ENCODE results near the gene USP33.
"Not testable (repeated sequence)": the region's sequence is repeated elsewhere in the genome, so short reads cannot be mapped to it uniquely, and the experiment has no call there.

The USP33 gene

DNA sequence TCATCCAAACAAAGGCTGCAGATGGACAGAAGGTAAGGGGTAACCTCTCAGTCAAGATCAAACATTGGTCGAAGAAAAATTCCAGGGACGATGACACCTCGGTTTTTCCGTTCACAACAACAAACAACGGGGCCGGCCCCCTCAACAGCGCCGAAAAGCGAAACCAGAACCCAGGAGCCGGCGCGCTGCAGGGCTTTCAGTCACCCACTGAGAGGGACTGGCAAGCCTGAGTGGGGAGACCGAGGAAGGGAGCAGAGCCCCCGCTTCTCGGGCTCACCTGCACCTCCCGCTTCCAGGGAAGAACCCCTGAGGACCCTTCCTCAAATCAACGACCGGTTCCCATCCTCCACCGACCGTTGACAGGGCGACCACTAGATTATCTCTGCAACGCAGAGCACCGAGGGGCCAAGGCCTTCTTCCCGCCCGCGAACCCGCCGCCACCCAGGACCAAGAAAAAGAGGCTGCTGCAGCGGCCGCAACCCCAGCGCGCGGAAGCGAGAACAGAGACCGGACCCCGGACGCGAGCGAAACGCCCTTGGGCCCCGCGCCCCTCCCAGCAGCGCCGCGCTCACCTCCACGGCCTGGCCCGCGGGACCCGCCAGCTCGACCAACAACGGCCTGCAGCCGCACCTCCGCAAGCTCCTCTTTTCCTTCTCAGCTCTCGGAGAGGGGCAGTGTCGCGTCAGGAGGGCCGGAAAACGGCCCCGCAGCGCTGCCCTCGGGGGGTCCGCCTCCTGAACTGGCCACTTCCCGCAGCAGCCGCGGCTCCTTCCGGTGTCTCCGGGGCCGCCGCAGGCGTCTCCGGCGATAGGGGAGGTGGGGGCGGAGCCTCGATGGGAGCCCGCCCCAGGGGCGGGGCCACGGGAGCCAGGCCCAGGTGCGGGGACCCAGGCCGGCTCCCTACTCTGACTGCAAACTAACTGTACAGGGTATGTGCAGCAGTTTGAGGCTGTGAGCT lies at the start of gene USP33:
Gene USP33 (minus strand): TSS at position 782 of the 958 bp plus-strand sequence. CDS start 18,155 bp downstream, outside the sequence.
- peak; percentile 90 for DNase-seq

DNA sequence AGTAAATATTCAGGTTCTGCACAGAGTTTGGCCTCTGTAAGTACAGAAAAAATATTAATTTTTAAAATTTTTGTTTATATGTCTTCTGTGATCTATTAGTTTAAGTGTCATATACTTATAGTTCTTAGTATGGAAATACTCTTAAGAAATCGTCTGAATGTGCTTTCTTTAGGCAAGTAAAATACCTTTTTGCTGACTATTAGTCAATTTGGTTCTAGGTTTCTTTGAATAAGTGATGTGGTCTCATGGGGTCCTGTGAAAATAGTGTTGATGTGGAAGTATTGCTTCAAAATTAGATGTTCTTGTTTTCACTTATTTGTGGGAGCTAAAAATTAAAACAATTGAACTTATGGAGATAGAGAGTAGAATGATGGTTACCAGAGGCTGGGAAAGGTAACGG lies 43.7 kb upstream of the USP33 start:
- DNase-seq, result no peak

DNA sequence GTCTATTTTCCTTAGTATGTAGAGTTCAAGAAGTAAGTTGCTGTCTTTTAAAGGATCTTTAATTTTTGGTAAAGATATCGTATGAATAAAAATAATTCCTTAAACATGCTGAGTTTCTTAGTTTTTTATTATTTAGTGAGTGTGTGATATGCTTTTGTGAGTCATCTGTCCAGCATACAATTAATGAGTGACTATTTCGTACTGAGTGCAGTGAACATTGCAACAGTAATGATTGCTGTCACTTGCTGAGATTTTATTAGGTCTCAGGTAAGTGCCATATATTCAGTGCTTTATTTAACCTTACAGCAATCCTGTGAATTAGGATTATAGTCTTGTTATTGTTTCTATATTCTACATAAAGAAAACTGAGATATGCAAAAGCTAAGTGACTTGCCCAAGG lies 42.4 kb upstream of the USP33 start:
- no peak for DNase-seq

DNA sequence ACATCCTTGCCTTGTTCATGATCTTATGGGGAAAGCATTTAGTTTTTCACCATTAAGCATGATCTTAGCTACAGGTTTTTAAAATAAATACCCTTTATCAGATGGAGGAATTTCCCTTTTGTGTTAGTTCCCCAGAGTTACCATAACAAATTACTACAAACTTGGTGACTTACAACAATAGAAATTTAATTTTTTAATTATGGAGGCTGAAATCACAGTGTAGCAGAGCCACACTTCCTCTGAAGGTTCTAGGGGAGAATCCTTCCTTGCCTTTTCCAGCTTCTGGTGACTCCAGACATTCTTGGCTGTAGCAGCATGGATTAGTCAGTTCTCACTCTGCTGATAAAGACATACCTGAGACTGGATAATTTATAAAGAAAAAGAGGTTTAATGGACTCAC lies 38.3 kb upstream of the USP33 start:
- DNase-seq, result no peak

DNA sequence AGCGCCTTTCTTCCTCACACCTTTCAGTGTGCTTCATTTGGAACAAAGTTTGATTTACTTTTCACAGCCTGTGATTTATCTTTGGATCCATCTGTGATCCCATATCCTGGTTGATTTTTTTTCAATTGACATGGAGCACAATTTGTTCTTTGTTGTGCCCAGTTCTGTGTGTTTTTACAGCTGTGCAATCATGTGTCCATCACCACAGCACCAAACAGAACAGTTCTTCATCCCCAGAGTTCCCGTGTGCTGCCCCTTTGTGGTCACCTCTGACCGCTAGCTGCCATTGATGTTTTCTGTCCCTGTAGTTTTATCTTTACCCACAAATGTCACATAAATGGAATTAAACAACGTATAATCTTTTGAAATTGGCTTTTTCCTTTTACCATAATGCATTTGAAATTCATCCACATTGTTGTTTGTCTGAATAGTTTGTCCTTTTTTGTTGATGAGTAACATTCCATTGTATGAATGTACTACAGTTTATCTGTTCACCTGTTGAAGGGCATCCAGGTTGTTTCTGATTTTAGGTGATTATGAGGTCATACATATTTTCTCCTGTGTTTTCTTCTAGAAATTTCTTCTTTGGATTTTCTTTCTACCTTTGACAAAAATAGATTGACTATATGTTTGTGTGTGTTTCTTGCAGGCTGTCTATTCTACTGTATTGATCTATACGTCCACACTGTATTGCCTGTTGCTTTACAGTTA lies 37.2 kb upstream of the USP33 start:
- DNase-seq, result no peak

DNA sequence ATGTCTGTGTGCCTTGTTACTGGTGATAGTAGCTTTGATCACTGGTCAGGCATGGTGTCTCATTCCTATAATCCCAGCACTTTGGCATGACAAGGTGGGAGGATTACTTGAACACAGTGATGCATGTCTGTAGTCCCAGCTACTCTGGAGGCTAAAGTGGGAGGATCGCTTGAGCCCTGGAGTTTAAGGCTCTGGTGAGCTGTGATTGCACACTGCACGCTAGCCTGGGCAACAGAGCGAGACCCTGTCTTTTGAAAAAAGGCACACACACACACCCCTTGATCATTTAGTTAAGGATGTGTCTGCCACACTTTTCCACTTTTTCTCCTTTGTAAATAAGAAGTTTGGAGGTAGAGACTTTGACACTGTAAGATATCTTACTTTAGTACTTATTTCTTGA lies 34.9 kb upstream of the USP33 start:
- no peak for DNase-seq

DNA sequence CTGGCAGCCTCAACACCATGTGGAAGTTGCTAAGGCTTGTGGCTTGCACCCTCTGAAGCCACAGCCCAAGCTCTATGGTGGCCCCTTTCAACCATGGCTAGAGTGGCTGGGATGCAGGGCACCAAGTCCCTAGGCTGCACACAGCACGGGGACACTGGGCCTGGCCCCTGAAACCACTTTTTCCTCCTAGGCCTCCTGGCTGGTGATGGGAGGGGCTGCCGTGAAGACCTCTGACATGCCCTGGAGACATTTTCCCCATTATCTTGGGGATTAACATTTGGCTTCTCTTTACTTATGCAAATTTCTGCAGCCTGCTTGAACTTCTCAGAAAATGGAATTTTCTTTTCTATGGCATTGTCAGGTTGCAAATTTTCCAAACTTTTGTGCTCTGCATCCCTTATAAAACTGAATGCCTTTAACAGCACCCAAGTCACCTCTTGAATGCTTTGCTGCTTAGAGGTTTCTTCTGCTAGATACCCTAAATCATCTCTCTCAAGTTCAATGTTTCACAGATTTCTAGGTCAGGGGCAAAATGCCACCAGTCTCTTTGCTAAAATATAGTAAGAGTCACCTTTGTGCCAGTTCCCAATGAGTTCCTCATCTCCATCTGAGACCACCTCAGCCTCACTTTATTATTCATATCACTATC lies 26.6 kb upstream of the USP33 start:
- DNase-seq, result not testable (repeated sequence)

DNA sequence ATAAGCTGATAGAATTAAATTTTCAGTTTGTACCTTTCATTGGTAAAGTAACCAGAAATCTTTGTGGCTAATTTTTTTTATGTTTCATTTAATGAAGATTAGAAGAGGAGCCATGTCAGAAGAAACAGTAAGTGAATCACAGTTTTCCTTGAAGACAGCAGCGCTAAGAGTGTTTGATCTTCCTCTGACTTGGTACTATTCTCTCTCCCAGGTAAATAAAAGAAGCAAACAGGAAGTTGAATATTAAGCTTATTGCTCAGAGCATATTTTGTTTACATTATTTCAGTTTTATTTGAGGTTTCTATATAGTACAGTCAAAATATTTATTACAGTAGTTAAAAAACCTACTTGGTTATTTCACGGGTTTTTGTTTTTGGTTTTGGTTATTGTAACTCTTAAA lies 23.5 kb upstream of the USP33 start:
- no peak for DNase-seq

DNA sequence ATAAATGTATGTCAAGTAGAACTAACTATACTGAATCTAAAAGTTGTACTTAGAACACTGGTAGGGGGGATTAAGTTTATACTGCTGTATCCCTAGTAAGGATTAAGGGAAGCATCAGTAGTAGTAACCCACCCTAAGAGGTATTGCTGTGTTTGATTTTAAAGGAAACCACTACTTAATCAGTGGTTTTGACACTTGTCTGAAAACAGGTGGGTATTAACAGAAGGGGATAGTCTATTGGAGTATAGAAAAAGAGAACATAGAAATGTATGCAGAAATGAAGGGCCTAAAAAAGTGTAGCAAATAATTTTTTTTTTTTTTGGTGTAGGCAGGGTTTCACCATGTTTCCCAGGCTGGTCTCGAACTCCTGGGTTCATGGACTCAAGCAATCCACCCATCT lies 22.0 kb upstream of the USP33 start:
- DNase-seq, result no peak

DNA sequence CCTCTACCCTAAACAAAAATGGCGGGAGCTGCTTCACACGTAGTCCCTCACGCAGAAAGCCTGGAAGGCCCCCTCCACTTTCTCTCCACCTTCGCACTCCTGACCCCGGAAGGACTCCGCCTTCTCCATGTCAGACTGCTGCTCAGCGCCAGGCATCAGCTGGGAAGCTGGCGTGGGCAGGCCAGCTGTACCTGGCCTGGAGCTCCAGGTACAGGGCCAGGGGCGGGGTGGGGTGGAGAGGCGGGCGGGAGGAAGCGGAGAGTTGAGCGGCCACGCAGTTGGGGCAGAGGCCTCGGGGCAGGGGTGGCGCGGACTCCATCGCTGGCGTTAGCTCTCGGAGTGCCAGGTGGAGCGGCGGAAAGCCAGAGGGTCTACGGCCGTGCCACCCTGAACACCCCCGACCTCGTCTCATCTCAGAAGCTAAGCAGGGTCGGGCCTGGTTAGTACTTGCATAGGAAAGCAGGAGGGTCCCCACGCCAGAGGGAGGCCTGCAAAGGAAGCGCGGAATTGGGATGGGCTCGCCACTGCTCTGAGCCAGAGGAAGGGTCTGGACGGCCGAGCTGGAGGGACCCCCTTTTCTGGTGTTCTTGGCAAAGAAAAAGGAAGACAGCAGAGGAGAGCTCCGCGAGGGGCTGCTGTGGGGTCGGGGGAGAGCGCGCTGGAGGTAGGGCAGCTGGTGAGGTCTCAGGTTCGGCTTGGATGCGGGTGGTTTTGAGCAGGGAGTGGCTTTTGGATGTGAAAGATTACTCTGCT lies 20.1 kb upstream of the USP33 start, which contains the start of gene MIGA1:
Gene MIGA1 (plus strand): TSS at position 121 of the 753 bp plus-strand sequence. CDS start 3,604 bp downstream, outside the sequence.
- peak; percentile 88 for DNase-seq

DNA sequence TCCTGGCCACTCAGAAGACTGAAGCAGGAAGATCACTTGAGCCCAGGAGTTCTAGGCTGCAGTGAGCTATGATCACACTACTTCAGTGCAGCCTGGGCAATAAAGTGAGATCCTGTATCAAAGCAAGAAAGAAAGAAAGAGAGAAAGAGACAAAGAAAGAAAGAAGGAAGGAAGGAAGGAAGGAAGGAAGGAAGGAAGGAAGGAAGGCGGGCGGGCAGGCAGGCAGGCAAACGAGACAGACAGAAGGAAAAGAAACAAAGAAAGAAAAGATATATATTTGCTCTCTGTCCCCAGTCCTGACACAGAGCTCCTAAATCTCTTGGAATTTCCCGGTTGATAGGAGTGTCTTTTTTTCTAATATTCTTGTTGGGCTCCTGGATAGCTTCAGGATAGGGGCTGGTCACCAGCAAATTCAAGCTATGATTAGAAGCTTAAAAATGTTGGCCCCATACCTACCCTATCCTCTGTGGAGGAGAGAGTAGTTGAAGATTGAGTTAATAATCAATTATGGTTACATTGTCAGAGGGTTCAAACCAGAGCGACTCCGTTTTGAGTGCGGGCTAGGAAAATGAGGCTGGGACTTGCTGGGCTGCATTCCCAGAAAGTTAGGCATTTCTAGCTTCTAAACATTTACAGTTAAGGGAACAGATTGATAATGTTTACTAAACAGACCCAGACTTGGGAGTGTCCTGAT lies 16.5 kb upstream of the USP33 start:
- DNase-seq, result no peak

DNA sequence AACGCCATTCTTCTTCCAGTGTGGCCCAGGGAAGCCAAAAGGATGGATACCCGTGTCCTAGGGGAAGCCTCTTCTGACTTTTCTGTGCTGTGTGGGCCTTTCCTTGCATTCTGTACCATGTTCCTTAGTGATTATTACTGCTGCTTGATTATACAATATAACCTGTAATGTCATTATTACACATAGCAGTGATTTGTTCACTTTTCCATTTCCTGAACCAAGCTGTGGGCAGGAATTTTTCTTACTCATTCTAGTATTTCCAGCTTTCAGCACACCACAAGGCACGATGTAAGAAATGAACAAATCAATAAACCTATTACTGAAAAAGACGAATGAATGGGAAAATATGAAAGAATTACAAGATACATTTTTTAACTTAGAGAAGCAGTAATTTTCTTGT lies 8.4 kb upstream of the USP33 start:
- no peak for DNase-seq

DNA sequence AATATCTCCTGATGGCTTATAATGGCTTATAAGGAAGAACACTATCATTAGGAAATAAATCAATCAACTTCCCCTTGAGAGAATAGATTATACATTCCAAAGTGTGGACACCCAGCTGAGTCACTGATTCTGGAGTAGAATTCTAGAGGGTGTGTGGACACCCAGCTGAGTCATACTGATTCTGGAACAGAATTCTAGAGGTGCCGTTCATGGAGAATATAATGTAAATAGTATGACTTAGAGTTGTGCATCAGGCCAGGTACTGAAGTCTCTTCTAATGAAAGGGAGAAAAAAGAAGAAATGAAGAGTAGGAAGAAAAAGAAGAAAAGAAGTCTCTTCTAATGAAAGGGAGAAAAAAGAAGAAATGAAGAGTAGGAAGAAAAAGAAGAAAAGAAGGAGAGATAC lies 2.4 kb upstream of the USP33 start:
- DNase-seq, result no peak

DNA sequence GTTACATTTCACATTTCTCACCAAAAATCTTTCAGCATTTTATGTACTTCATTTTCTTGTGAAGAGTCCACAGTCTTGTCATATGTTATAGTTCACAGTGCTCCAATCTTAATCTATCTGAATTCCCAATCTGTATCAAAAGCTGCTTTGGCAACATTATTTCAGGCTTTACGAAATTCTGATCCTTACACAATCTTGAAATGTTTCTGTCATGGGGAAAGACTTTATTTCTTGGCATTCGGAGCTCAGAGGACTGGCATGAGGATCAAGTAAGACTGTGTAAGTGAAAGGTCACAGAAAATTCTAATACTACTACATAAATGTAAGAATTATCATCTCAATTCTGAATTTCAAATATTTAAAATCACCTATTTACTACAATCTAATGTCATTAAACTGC lies 2.0 kb downstream of the USP33 start:
- DNase-seq, result no peak

DNA sequence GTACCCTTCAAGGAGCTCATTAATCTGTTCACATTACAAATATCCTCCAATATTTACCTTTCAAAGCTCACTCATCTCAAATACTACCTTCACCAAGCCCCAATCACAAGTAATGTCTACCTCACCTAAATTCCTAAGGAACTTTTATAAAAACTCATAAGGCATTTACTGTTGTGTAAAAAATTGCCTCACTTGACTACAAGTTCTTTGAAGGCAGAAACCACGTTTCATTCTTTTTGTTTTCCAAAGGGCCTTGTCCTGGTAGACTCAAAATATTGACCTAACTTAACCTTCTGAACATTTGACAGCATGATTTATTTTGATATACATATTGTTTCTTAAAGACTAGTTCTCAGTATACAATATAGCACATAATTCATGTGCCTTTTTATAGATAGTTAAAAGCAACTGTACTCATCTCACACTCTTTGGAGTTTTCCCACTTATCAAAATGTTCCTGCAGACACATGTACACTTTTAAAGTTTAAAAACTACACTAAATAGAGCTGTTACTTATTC lies 2.5 kb downstream of the USP33 start:
- DNase-seq, result no peak

DNA sequence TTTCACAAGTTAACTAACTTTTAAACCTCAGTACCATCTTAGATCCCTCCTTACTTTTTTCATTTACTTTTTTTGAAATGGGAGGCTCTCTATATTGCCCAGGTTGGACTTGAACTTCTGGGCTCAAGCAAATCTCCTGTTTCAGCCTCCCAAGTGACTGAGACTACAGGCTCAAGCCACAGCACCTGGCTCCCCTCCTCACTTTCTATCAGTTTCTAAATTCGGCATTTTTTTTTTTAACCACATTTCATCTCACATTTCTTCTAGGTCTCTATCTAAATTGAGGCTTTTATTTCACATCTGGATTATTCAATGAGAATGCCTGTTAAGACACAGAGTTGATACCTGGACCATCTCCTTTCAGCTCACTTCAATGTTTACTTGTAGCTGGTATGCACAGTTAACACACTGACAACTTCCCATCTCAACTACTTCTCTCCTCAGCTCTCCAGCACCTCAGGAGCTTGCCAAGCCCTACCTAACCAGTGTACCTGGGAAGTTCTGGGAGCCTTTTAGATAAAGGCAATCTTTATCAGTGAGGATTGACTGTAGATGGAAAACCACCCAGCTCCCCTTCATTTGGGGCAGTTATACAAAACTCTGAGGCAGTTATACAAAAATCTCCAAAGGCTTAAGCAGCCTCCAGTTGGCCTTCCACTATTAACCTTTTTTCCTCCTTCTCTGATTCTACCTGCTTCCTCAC lies 3.4 kb downstream of the USP33 start:
- DNase-seq, result no peak

DNA sequence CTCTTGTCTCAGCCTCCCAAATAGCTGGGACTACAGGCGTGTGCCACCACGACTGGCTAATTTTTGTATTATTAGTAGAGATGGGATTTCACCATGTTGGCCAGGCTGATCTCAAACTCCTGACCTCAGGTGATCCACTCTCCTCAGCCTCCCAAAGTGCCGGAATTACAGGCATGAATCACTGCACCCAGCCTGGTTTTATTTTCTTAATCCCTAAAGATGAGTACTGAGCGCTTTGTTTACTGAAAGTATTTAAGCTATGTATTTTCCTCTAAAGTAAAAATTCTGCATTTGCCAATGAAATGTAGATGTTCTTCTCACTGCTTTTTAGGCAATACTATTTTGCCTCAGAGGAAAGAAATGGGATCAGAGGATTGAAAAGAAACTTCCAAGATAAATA lies 10.2 kb downstream of the USP33 start:
- not testable (repeated sequence) for DNase-seq

DNA sequence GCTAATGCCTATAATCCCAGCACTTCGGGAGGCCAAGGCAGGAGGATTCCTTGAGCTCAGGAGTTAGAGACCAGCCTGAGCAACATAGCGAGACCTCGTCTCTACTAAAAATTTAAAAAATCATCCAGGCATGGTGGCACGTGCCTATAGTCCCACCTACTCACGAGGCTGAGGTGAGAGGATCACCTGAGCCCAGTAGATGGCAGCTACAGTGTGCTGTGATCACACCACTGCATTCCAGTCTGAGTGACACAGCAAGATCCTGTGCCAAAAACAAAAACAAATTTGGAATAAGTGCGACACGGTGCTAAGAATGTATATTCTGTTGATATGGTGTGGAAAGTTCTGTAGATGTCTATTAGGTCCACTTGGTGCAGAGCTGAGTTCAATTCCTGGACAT lies 15.1 kb downstream of the USP33 start:
- no peak for DNase-seq

DNA sequence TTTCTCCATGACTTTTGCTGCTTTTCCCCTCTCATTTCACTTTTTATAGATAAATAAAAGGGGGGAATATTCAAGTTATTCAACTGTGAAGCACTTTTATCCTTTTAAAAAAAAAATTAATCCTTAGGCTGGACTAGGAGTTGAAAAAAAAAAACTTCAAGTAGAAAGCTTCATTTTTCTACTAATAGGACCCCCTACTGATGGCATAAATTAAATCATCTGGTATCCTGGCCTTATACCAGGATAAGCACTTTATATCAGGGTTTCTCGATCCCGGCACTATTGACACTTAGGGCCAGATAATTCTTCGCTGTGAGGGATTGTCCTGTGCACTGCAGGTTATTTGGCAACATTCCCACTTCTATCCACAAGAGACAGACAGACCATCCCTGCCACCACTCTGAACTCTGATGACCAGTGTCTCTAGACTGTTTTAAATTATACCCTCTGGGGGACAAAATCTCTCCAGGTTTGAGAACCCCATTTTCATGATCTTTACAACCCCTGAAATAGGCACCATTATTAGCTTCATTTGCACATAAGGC lies 17.6 kb downstream of the USP33 start:
- DNase-seq, result no peak

DNA sequence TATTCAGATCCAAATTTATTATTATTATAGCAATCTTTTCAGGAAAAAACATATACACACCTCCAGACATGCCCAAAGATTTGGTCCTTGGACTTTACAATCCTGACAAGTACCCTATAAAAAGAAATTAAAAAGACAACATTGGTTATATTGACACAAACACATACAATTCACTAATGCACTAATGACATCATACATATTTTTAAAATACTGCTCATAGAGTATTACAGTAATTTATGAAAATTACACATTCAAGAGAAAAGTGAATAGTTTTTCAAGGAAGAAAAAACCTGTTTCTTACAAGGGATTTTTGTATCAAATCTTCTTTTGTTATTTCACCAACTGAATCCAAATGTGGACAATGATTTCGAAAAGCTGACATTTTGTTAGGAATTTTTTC lies 18.3 kb downstream of the USP33 start:
- no peak for DNase-seq

DNA sequence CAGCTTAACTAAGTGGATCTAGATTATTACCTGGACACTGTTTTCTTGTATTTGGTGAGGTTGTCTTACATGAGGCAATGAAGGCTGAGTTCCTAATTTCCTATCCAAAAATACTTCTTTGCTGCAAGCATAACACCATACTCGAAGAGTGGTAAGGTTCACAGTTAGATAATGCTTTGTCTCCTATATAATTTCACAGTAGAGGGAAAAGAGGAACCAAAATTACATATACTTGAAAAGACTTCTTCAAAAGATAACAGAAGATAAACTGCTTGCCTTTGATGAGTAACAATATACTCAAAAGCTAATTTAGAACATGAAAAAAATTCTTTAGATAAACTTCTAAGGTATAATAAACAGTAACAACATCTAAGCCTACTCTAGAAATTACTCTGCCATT lies 20.4 kb downstream of the USP33 start:
- no peak for DNase-seq

Measured in right forelimb (tissue), 1 donor.